HEK293 (cell line): ENCODE measurements around the gene DMKN.

Experiments used
- CTCF ChIA-PET: fragments of 350-600 bp; formaldehyde crosslinking; extraction: SDS; loops from one replicate; lab custom pipeline; 2021; ENCODE audit warnings: antibody characterized with exemption; lab: Yijun Ruan, JAX
- POLR2A ChIA-PET: fragments of 300-600 bp; formaldehyde crosslinking; extraction: SDS; loops from one replicate; lab custom pipeline; 2020; ENCODE audit warnings: antibody characterized with exemption, inconsistent platforms; lab: Yijun Ruan, JAX
- H3K27ac ChIP-seq: fragments of 200-500 bp; sonication (Bioruptor generic); 2 replicates; pipeline ENCODE4 v1.5.1; 2014; ENCODE audit warnings: low read depth, low read length, control low read depth, inconsistent platforms; ENCODE audit errors: extremely low read depth
- H3K36me3 ChIP-seq, 2 experiments: fragments of 200-500 bp in 1 of 2; sonication (Bioruptor generic) in 1 of 2; 1 replicate in 1 of 2; 2 replicates in 1 of 2; pipeline ENCODE4 v1.5.1; 2014 to 2017; ENCODE audit warnings: inconsistent platforms in 2 of 2, low read length in 2 of 2; ENCODE audit not compliant: control insufficient read depth in 2 of 2, insufficient read depth in 1 of 2
- H3K4me1 ChIP-seq: fragments of 200-500 bp; sonication (Bioruptor generic); 2 replicates; pipeline ENCODE4 v1.5.1; 2014; ENCODE audit warnings: mild to moderate bottlenecking, low read length, inconsistent platforms; ENCODE audit not compliant: control insufficient read depth, insufficient read depth
- H3K4me3 ChIP-seq: 2 replicates; pipeline ENCODE4 v1.5.1; 2011; ENCODE audit warnings: low read depth, mild to moderate bottlenecking, control low read depth, low read length, moderate library complexity
- H3K9me3 ChIP-seq: fragments of 200-500 bp; sonication (Bioruptor generic); 2 replicates; pipeline ENCODE4 v1.5.1; 2014; ENCODE audit warnings: low read depth, low read length, inconsistent platforms; ENCODE audit not compliant: control insufficient read depth, insufficient read depth
- BCL11A ChIP-seq: fragments of 450-650 bp; formaldehyde crosslinking; IDR thresholded peaks from 2 replicates; pipeline ENCODE4 v1.5.1; 2016; ENCODE audit warnings: low read depth, missing biosample characterization, missing genetic modification characterization
- KLF10 ChIP-seq: fragments of 450-650 bp; IDR thresholded peaks from 2 replicates; pipeline ENCODE4 v1.5.1; 2018; ENCODE audit warnings: missing biosample characterization, mild to moderate bottlenecking, missing genetic modification characterization
- PRDM1 ChIP-seq: fragments of 450-650 bp; formaldehyde crosslinking; IDR thresholded peaks from 2 replicates; pipeline ENCODE4; 2016; ENCODE audit warnings: missing biosample characterization, missing genetic modification characterization
- PRDM6 ChIP-seq: fragments of 450-650 bp; formaldehyde crosslinking; IDR thresholded peaks from 2 replicates; pipeline ENCODE4 v1.5.1; 2017; ENCODE audit warnings: missing biosample characterization, missing genetic modification characterization
- REST ChIP-seq: fragments of 450-650 bp; formaldehyde crosslinking; IDR thresholded peaks from 2 replicates; pipeline ENCODE4 v1.5.1; 2016; ENCODE audit warnings: missing biosample characterization, missing genetic modification characterization
- SP7 ChIP-seq: fragments of 450-650 bp; formaldehyde crosslinking; IDR thresholded peaks from 2 replicates; pipeline ENCODE4 v1.5.1; 2016; ENCODE audit warnings: missing biosample characterization, missing genetic modification characterization
- ZBTB11 ChIP-seq: fragments of 450-650 bp; formaldehyde crosslinking; conservative IDR thresholded peaks from 2 replicates; pipeline ENCODE4 v1.5.1; 2016; ENCODE audit warnings: low read depth, missing biosample characterization, missing genetic modification characterization
- ZNF10 ChIP-seq: fragments of 450-650 bp; formaldehyde crosslinking; IDR thresholded peaks from 2 replicates; pipeline ENCODE4 v1.5.1; 2017; ENCODE audit warnings: missing biosample characterization, missing genetic modification characterization
- ZNF157 ChIP-seq: fragments of 450-650 bp; formaldehyde crosslinking; IDR thresholded peaks from 2 replicates; pipeline ENCODE4 v1.5.1; 2016; ENCODE audit warnings: missing biosample characterization, missing genetic modification characterization
- ZNF239 ChIP-seq: fragments of 450-650 bp; formaldehyde crosslinking; IDR thresholded peaks from 2 replicates; pipeline ENCODE4 v1.5.1; 2016; ENCODE audit warnings: missing biosample characterization, missing genetic modification characterization
- ZNF341 ChIP-seq: fragments of 450-650 bp; formaldehyde crosslinking; IDR thresholded peaks from 2 replicates; pipeline ENCODE4; 2016; ENCODE audit warnings: low read depth, missing biosample characterization, missing genetic modification characterization
- ZNF394 ChIP-seq: fragments of 450-650 bp; formaldehyde crosslinking; IDR thresholded peaks from 2 replicates; pipeline ENCODE4 v1.5.1; 2016; ENCODE audit warnings: missing biosample characterization, missing genetic modification characterization, mild to moderate bottlenecking, moderate library complexity, borderline replicate concordance
- ZNF645 ChIP-seq: fragments of 450-650 bp; formaldehyde crosslinking; IDR thresholded peaks from 2 replicates; pipeline ENCODE4; 2016; ENCODE audit warnings: missing biosample characterization, missing genetic modification characterization
- ZNF677 ChIP-seq: fragments of 450-650 bp; IDR thresholded peaks from 2 replicates; pipeline ENCODE4 v1.5.0; 2018; ENCODE audit warnings: missing biosample characterization, mild to moderate bottlenecking, missing genetic modification characterization, moderate library complexity
- ZNF768 ChIP-seq: fragments of 450-650 bp; formaldehyde crosslinking; IDR thresholded peaks from 2 replicates; pipeline ENCODE4 v1.5.1; 2018; ENCODE audit warnings: missing biosample characterization, mild to moderate bottlenecking, missing genetic modification characterization
- ZNF785 ChIP-seq: fragments of 450-650 bp; formaldehyde crosslinking; IDR thresholded peaks from 2 replicates; pipeline ENCODE4 v1.5.1; 2016; ENCODE audit warnings: missing biosample characterization, missing genetic modification characterization
- ZSCAN18 ChIP-seq: fragments of 450-650 bp; formaldehyde crosslinking; IDR thresholded peaks from 2 replicates; pipeline ENCODE4 v1.5.1; 2016; ENCODE audit warnings: missing biosample characterization, missing genetic modification characterization

Gene DMKN

GRCh38 chr19:35559781-35560180, 46.3 kb upstream of the DMKN start:
- H3K36me3 ChIP-seq, result no peaks in the 10 kb centered on the region
- no peak for TF ChIP-seq BCL11A (tag by site-specific recombination)
- no peak for TF ChIP-seq PRDM6 (tag by site-specific recombination)
- TF ChIP-seq ZNF645 (tag by site-specific recombination), result no peak
- TF ChIP-seq ZNF677 (tag by site-specific recombination), result no peak
- no peak for TF ChIP-seq ZNF394
- TF ChIP-seq KLF10 (tag by site-specific recombination), result no peak
- TF ChIP-seq ZNF785 (tag by site-specific recombination), result no peak
- no peak for TF ChIP-seq PRDM1
- TF ChIP-seq ZNF157, result no peak
- no peak for TF ChIP-seq ZSCAN18 (tag by site-specific recombination)
- ChIA-PET POLR2A (interaction anchor here (0.5 to 1.2 kb wide), 2 partner anchors 88 to 376 kb away, joined by 3 to 4 read pairs; partner anchors contain the start of gene COX6B1), CTCF (interaction anchor here (0.6 to 4.7 kb wide), 2 partner anchors 12 to 101 kb away, joined by 4 to 53 read pairs; no protein-coding TSS in a partner anchor)
- H3K4me3 ChIP-seq, result no peak overlapping the region
- H3K27ac ChIP-seq, result no peak overlapping the region
- H3K4me1 ChIP-seq, result peaks cover 10% of the 10 kb centered on the region
- H3K9me3 ChIP-seq, result no peaks in the 10 kb centered on the region; the same call in 1 of the 2 replicates

GRCh38 chr19:35559281-35559659, 45.8 kb upstream of the DMKN start:
- ChIA-PET CTCF (interaction anchor here (0.6 to 4.7 kb wide), 5 partner anchors 11 to 264 kb away, joined by 3 to 53 read pairs (median 4); no protein-coding TSS in a partner anchor), POLR2A (interaction anchor here (1.2 kb wide), 1 partner anchor 89 kb away, joined by 4 read pairs; the partner anchor contains the start of gene COX6B1)
- TF ChIP-seq SP7 (tag by site-specific recombination) (no peak), ZNF10 (tag by site-specific recombination) (no peak), ZNF768 (tag by site-specific recombination) (no peak), ZNF341 (no peak), ZNF645 (tag by site-specific recombination) (no peak), REST (tag by site-specific recombination) (peak; percentile 90), ZBTB11 (no peak), ZNF239 (tag by site-specific recombination) (no peak)
- no peaks in the 10 kb centered on the region; the same call in 1 of the 2 replicates for H3K9me3 ChIP-seq
- H3K4me3 ChIP-seq, result no peak overlapping the region
- H3K27ac ChIP-seq, result no peak overlapping the region
- no peaks in the 10 kb centered on the region for H3K36me3 ChIP-seq
- H3K4me1 ChIP-seq, result peaks cover 10% of the 10 kb centered on the region
